H1 (cell line): Measurements from ENCODE around the gene CAMTA1. TPM values are rescaled to one million over a fixed set of nuclear protein-coding genes. Genes with fewer than 3 reads are reported as not detected.

Experiments used
- CTCF ChIA-PET: fragments of 300-600 bp; sonication (Branson Sonifier 250); formaldehyde crosslinking; loops from one replicate; lab custom pipeline; 2021; ENCODE audit not compliant: partially characterized antibody; lab: Charles Lee
- POLR2A ChIA-PET: fragments of 300-600 bp; sonication (Branson Sonifier 250); formaldehyde crosslinking; loops from one replicate; lab custom pipeline; 2021; ENCODE audit warnings: inconsistent platforms; ENCODE audit not compliant: partially characterized antibody; lab: Charles Lee
- DNase-seq, 2 experiments: peaks; one replicate each; pipeline versions ENCODE4 v3.0.0 to v3.0.0-alpha.2; 2010 to 2022; ENCODE audit warnings: low spot score in 2 of 2, low read depth in 1 of 2, mixed read lengths in 1 of 2
- FAIRE-seq: peaks from 2 replicates; lab custom pipeline; 2011; peaks lifted over from hg19 to GRCh38; lab: Jason Lieb, UNC
- H2AFZ ChIP-seq: 2 replicates; pipeline ENCODE4 v1.8.1; 2012; ENCODE audit warnings: low read length, inconsistent platforms
- H2AK5ac ChIP-seq: 2 replicates; pipeline ENCODE4 v1.6.1; 2013; ENCODE audit warnings: low read depth, low read length
- H2BK120ac ChIP-seq: replicated peaks from 2 replicates; pipeline ENCODE3; 2013; ENCODE audit warnings: low read depth, low read length, inconsistent platforms
- H2BK12ac ChIP-seq: 2 replicates; pipeline ENCODE4 v1.6.1; 2013; ENCODE audit warnings: low read depth, low read length
- H2BK15ac ChIP-seq: 2 replicates; pipeline ENCODE4 v1.6.1; 2013; ENCODE audit warnings: low read length
- H2BK20ac ChIP-seq: 2 replicates; pipeline ENCODE4 v1.6.1; 2013; ENCODE audit warnings: low read length
- H2BK5ac ChIP-seq: 2 replicates; pipeline ENCODE4 v1.6.1; 2013; ENCODE audit warnings: low read depth, low read length
- H3K14ac ChIP-seq: 2 replicates; pipeline ENCODE4 v1.6.1; 2013; ENCODE audit warnings: inconsistent platforms; ENCODE audit not compliant: insufficient read length
- H3K18ac ChIP-seq: 2 replicates; pipeline ENCODE4 v1.6.1; 2013; ENCODE audit warnings: low read length; ENCODE audit errors: extremely low read depth
- H3K23ac ChIP-seq: 2 replicates; pipeline ENCODE4 v1.6.1; 2013; ENCODE audit warnings: inconsistent platforms; ENCODE audit not compliant: insufficient read length
- H3K23me2 ChIP-seq: 2 replicates; pipeline ENCODE4 v1.6.1; 2013; ENCODE audit warnings: low read depth, low read length
- H3K27ac ChIP-seq: 2 replicates; pipeline ENCODE4 v1.6.1; 2011; ENCODE audit warnings: low read depth, low read length, inconsistent platforms
- H3K27me3 ChIP-seq, 4 experiments: replicated peaks in 1 of 4; 1 replicate in 1 of 4; 2 replicates in 3 of 4; pipeline versions ENCODE4 v1.6.1 to v1.8.1; 2011 to 2013; ENCODE audit warnings: low read length in 3 of 4, mild to moderate bottlenecking in 3 of 4, inconsistent platforms in 2 of 4, mixed read lengths in 2 of 4, moderate library complexity in 1 of 4; ENCODE audit not compliant: control insufficient read depth in 3 of 4, insufficient read depth in 3 of 4; ENCODE audit errors: extremely low read depth in 1 of 4
- H3K36me3 ChIP-seq, 4 experiments: 2 replicates each; pipeline versions ENCODE4 v1.6.1 to v1.8.1; 2011 to 2013; ENCODE audit warnings: mild to moderate bottlenecking in 4 of 4, low read length in 3 of 4, moderate library complexity in 2 of 4, control low read depth in 1 of 4, inconsistent platforms in 1 of 4; ENCODE audit not compliant: insufficient read depth in 4 of 4, control insufficient read depth in 2 of 4
- H3K4ac ChIP-seq: replicated peaks from 2 replicates; pipeline ENCODE3; 2013; ENCODE audit warnings: low read length, low read depth, mixed read lengths, inconsistent platforms; ENCODE audit not compliant: insufficient read length
- H3K4me1 ChIP-seq, 4 experiments: replicated peaks in 1 of 4; 1 replicate in 1 of 4; 2 replicates in 3 of 4; pipeline versions ENCODE4 v1.6.1 to v1.8.1; 2011 to 2013; ENCODE audit warnings: low read length in 3 of 4, inconsistent platforms in 2 of 4, mixed read lengths in 1 of 4; ENCODE audit not compliant: insufficient read depth in 4 of 4, control insufficient read depth in 3 of 4
- H3K4me2 ChIP-seq, 2 experiments: 2 replicates each; pipeline versions ENCODE4 v1.6.1 to v1.8.1; 2011 to 2013; ENCODE audit warnings: low read depth in 2 of 2, low read length in 2 of 2, control low read depth in 1 of 2, inconsistent platforms in 1 of 2, mild to moderate bottlenecking in 1 of 2; ENCODE audit not compliant: insufficient read depth in 1 of 2
- H3K4me3 ChIP-seq, 4 experiments: fragments of 200-600, 300-600 bp in 1 of 4; sonication (generic), shearing (Covaris generic), sonication (Bioruptor Twin) in 1 of 4; 2 replicates each; pipeline versions ENCODE4 v1.5.1 to v1.8.1; 2011 to 2016; ENCODE audit warnings: low read length in 4 of 4, low read depth in 3 of 4, control low read depth in 2 of 4, inconsistent platforms in 2 of 4, mild to moderate bottlenecking in 2 of 4, mixed read lengths in 1 of 4, moderate library complexity in 1 of 4; ENCODE audit not compliant: insufficient read depth in 2 of 4; ENCODE audit errors: extremely low read depth in 1 of 4
- H3K56ac ChIP-seq: replicated peaks from 2 replicates; pipeline ENCODE3; 2013; ENCODE audit warnings: low read depth, mild to moderate bottlenecking, mixed read lengths, low read length, inconsistent platforms; ENCODE audit not compliant: insufficient read length
- H3K79me1 ChIP-seq: 2 replicates; pipeline ENCODE4 v1.6.1; 2013; ENCODE audit warnings: low read depth, low read length, control low read depth
- H3K79me2 ChIP-seq, 2 experiments: 2 replicates each; pipeline versions ENCODE4 v1.6.1 to v1.8.1; 2012 to 2013; ENCODE audit warnings: low read length in 2 of 2, mild to moderate bottlenecking in 2 of 2, inconsistent platforms in 1 of 2; ENCODE audit not compliant: insufficient read depth in 2 of 2, control insufficient read depth in 1 of 2
- H3K9ac ChIP-seq, 4 experiments: replicated peaks in 1 of 4; 1 replicate in 1 of 4; 2 replicates in 3 of 4; pipeline versions ENCODE4 v1.6.1 to v1.8.1; 2011 to 2013; ENCODE audit warnings: low read depth in 3 of 4, low read length in 3 of 4, control low read depth in 2 of 4, mild to moderate bottlenecking in 2 of 4, moderate library complexity in 2 of 4, inconsistent platforms in 1 of 4; ENCODE audit errors: extremely low read depth in 1 of 4
- H3K9me3 ChIP-seq, 2 experiments: 2 replicates each; pipeline versions ENCODE4 v1.6.1 to v1.8.1; 2012 to 2013; ENCODE audit warnings: mild to moderate bottlenecking in 2 of 2, moderate library complexity in 2 of 2, control low read depth in 1 of 2, inconsistent platforms in 1 of 2, low read depth in 1 of 2, low read length in 1 of 2, mixed read lengths in 1 of 2; ENCODE audit not compliant: insufficient read depth in 2 of 2
- H4K20me1 ChIP-seq, 2 experiments: replicated peaks in 1 of 2; 2 replicates each; pipeline versions ENCODE3 to v1.8.1; 2011 to 2013; ENCODE audit warnings: inconsistent platforms in 2 of 2, low read length in 2 of 2, mild to moderate bottlenecking in 1 of 2; ENCODE audit not compliant: insufficient read depth in 2 of 2, control insufficient read depth in 1 of 2
- H4K5ac ChIP-seq: 2 replicates; pipeline ENCODE4 v1.6.1; 2013; ENCODE audit warnings: low read length, low read depth, mixed read lengths, inconsistent platforms; ENCODE audit not compliant: insufficient read length
- H4K8ac ChIP-seq: 2 replicates; pipeline ENCODE4 v1.8.0; 2013; ENCODE audit warnings: mild to moderate bottlenecking, moderate library complexity, low read length, inconsistent platforms; ENCODE audit not compliant: insufficient read depth; ENCODE audit errors: extremely low read depth
- H4K91ac ChIP-seq: replicated peaks from 2 replicates; pipeline ENCODE3; 2013; ENCODE audit warnings: low read length, mixed read lengths, inconsistent platforms; ENCODE audit not compliant: insufficient read length
- BRCA1 ChIP-seq: IDR thresholded peaks from 2 replicates; pipeline ENCODE4 v1.6.1; 2012; ENCODE audit warnings: low read depth, low read length, improper control_type of control experiment
- CEBPB ChIP-seq: IDR thresholded peaks from 2 replicates; pipeline ENCODE4 v1.6.1; 2012; ENCODE audit warnings: low read depth, low read length
- EGR1 ChIP-seq: IDR thresholded peaks from 2 replicates; pipeline ENCODE4 v1.6.1; 2011; ENCODE audit warnings: low read depth, low read length, borderline replicate concordance
- JUN ChIP-seq: IDR thresholded peaks from 2 replicates; pipeline ENCODE4 v1.6.1; 2011; ENCODE audit warnings: low read depth, mild to moderate bottlenecking, improper control_type of control experiment, low read length
- MAFK ChIP-seq: IDR thresholded peaks from 2 replicates; pipeline ENCODE4 v1.6.1; 2012; ENCODE audit warnings: low read depth, mild to moderate bottlenecking, improper control_type of control experiment, low read length
- POU5F1 ChIP-seq: IDR thresholded peaks from 2 replicates; pipeline ENCODE4 v1.6.1; 2011; ENCODE audit warnings: low read depth, mild to moderate bottlenecking, low read length, moderate library complexity
- RNF2 ChIP-seq: fragments of 200-900, 300-1000 bp; sonication (generic); IDR thresholded peaks from 2 replicates; pipeline ENCODE4 v1.7.1; 2016; ENCODE audit warnings: borderline replicate concordance, low read depth, mild to moderate bottlenecking, antibody characterized with exemption, low read length; ENCODE audit not compliant: poor library complexity, severe bottlenecking; ENCODE audit errors: missing control alignments
- RXRA ChIP-seq: IDR thresholded peaks from 2 replicates; pipeline ENCODE4 v1.6.1; 2011; ENCODE audit warnings: low read depth, mild to moderate bottlenecking, low read length, moderate library complexity; ENCODE audit not compliant: insufficient read depth
- SIRT6 ChIP-seq: IDR thresholded peaks from one replicate; pipeline ENCODE4 v1.7.1; 2012; ENCODE audit warnings: low read length, inconsistent platforms
- SP2 ChIP-seq: IDR thresholded peaks from 2 replicates; pipeline ENCODE4 v1.6.1; 2012; ENCODE audit warnings: mild to moderate bottlenecking, low read length, inconsistent platforms
- WGBS, 2 experiments: shearing (Covaris generic) in 1 of 2; methylation state at CpG; one replicate each; pipeline versions ENCODE4 v1.1.6 to v1.1.7; 2013 to 2015; ENCODE audit warnings: low lambda C conversion rate in 2 of 2, mixed read lengths in 2 of 2, inconsistent platforms in 1 of 2, low coverage in 1 of 2, missing lambda C conversion rate in 1 of 2; ENCODE audit not compliant: insufficient replicate concordance in 2 of 2, insufficient coverage in 1 of 2, insufficient read length in 1 of 2; ENCODE audit errors: extremely low coverage in 1 of 2, missing lambda C conversion rate in 1 of 2; 5-methylcytosine and 5-hydroxymethylcytosine counted together
- polyA plus RNA-seq, 7 experiments: library from polyadenylated mRNA; depleted of rRNA in 3 of 7; stranded (reverse) in 5 of 7; unstranded in 2 of 7; fragments of >200 nt in 5 of 7; fragments of 200-250 nt in 2 of 7; gene quantifications; 1 replicate in 5 of 7; 2 replicates in 1 of 7; 4 replicates in 1 of 7; pipeline versions ENCODE4 v1.2.1 to v1.2.3, GENCODE V29; 2011 to 2013; ENCODE audit warnings: missing spikeins in 2 of 7, mixed read lengths in 2 of 7
- total RNA-seq: library from RNA; stranded (reverse); fragmentation: NEBNext Ultra II Directional; extraction: Animal tissue kit (Norgen Biotek cat#: 25700); gene quantifications from 2 replicates; pipeline ENCODE4 v1.2.1, GENCODE V29; 2021
- TF ChIP-seq, protein P1 (sequence below), 3 experiments: IDR thresholded peaks; 1 replicate in 2 of 3; 2 replicates in 1 of 3; pipeline versions ENCODE4 v1.5.1 to v1.6.1; 2011; ENCODE audit warnings: low read length in 3 of 3, mild to moderate bottlenecking in 3 of 3, inconsistent platforms in 2 of 3, low read depth in 1 of 3, moderate library complexity in 1 of 3; ENCODE audit not compliant: insufficient read depth in 1 of 3; ENCODE audit errors: control extremely low read depth in 1 of 3

The CAMTA1 gene
- total and polyA plus RNA-seq, 2 of the 8 experiments (the other 6 are each of a cell fraction or from before 2014, with no cell fraction given): 65.0 to 119 TPM

DNA sequence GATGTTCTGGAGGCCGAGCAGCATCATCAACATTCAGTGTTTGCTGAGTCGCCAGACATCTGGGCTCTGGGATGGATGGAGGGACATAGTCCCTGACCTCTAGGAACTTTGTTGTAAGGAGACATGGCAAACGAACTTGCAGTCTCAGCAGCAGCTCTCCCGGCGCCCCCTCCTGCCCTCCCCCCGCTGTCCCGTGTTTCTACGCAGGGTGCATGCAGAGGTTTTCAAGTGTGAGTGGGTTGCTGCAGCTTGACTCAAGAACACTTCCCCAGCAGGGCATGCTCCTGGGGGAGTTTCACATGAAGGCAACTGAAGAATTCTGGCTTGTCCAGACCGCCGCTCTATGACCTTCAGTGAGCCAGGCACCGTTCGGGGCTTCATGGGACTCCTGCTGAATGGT, 121.9 kb downstream of the CAMTA1 start:
- Histone ChIP-seq H3K36me3 (no peaks in the 10 kb centered on the region), H3K56ac (no peak overlapping the region), H3K23ac (no peak overlapping the region), H3K9ac (no peak overlapping the region), H4K91ac (peak overlapping the region; percentile 6), H3K4me1 (peaks cover 3 to 16% (median 11%) of the 10 kb centered on the region in 4 experiments), H2BK20ac (0 out of 2 replicates have a peak overlapping the region, but pooled peaks have one; percentile 52), H2AFZ (no peak overlapping the region), H2BK5ac (peak overlapping the region; percentile 77; the same call in 1 of the 2 replicates), H3K4me2 (0 out of 4 replicates have a peak overlapping the region, but pooled peaks of 1 of the 2 experiments have one; percentile 1), H4K5ac (no peak overlapping the region), H3K27ac (no peak overlapping the region), H2AK5ac (no peak overlapping the region; the same call in 1 of the 2 replicates), H3K9me3 (no peaks in the 10 kb centered on the region), H2BK120ac (no peak overlapping the region), H3K14ac (no peak overlapping the region), H4K8ac (no peak overlapping the region), H3K18ac (peak overlapping the region; percentile 87; the same call in 1 of the 2 replicates), H3K4ac (no peak overlapping the region), H3K27me3 (no peaks in the 10 kb centered on the region), H3K79me2 (no peaks in the 10 kb centered on the region), H2BK12ac (0 out of 2 replicates have a peak overlapping the region, but pooled peaks have one; percentile 80), H3K79me1 (no peaks in the 10 kb centered on the region), H2BK15ac (peak overlapping the region; percentile 90; the same call in 1 of the 2 replicates), H3K4me3 (no peak overlapping the region), H3K23me2 (no peaks in the 10 kb centered on the region), H4K20me1 (no peaks in the 10 kb centered on the region)
- WGBS, 2 experiments: 97% methylated on average over 12 of the region's 12 CpGs; no CpG with 5 or more reads in 1 of the 2 experiments
- DNase-seq: no peak
- FAIRE-seq: no peak
- ChIA-PET POLR2A (interaction anchor here (1.5 kb wide), 1 partner anchor 27 kb away, joined by 3 read pairs; no protein-coding TSS in a partner anchor), CTCF (interaction anchor here (0.6 to 2.1 kb wide), 3 partner anchors 10 to 172 kb away, joined by 3 to 6 read pairs (median 4); no protein-coding TSS in a partner anchor)
- TF ChIP-seq CEBPB: no peak
- no peak for TF ChIP-seq RXRA
- TF ChIP-seq SP2: no peak
- TF ChIP-seq, protein P1, sequence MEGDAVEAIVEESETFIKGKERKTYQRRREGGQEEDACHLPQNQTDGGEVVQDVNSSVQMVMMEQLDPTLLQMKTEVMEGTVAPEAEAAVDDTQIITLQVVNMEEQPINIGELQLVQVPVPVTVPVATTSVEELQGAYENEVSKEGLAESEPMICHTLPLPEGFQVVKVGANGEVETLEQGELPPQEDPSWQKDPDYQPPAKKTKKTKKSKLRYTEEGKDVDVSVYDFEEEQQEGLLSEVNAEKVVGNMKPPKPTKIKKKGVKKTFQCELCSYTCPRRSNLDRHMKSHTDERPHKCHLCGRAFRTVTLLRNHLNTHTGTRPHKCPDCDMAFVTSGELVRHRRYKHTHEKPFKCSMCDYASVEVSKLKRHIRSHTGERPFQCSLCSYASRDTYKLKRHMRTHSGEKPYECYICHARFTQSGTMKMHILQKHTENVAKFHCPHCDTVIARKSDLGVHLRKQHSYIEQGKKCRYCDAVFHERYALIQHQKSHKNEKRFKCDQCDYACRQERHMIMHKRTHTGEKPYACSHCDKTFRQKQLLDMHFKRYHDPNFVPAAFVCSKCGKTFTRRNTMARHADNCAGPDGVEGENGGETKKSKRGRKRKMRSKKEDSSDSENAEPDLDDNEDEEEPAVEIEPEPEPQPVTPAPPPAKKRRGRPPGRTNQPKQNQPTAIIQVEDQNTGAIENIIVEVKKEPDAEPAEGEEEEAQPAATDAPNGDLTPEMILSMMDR (IDR thresholded peaks at IDR 0.05; ENCODE audit: control extremely low read depth in 1 of 3, insufficient read depth in 1 of 3, low read depth in 1 of 3, low read length in 3 of 3): no peak
- no peak for TF ChIP-seq RNF2
- no peak for TF ChIP-seq SIRT6
- TF ChIP-seq MAFK: no peak
- no peak for TF ChIP-seq BRCA1
- TF ChIP-seq POU5F1: no peak
- no peak for TF ChIP-seq JUN
- TF ChIP-seq EGR1: no peak
